Endothelial cell of umbilical vein (primary cell): ENCODE results near the gene THSD4.
A peak's percentile ranks its signal among the peaks of the same experiment; 100 is the strongest.

Experiments used
- EZH2 ChIP-seq: IDR thresholded peaks from 2 replicates; pipeline ENCODE4 v1.6.1; 2012; ENCODE audit warnings: borderline replicate concordance, low read depth, mild to moderate bottlenecking, moderate library complexity, low read length, inconsistent platforms; ENCODE audit not compliant: severe bottlenecking
- FOS ChIP-seq: IDR thresholded peaks from 2 replicates; pipeline ENCODE4 v1.6.1; 2011; ENCODE audit warnings: mild to moderate bottlenecking, low read length, moderate library complexity, borderline replicate concordance; ENCODE audit not compliant: insufficient read depth
- JUN ChIP-seq: IDR thresholded peaks from 2 replicates; pipeline ENCODE4 v1.6.1; 2011; ENCODE audit warnings: borderline replicate concordance, low read depth; ENCODE audit not compliant: insufficient read length, insufficient read depth
- MYC ChIP-seq: IDR thresholded peaks from one replicate; pipeline ENCODE4 v1.6.1; 2011; ENCODE audit warnings: mild to moderate bottlenecking, low read depth, low read length
- POLR2A ChIP-seq: IDR thresholded peaks from 2 replicates; pipeline ENCODE4 v1.6.1; 2012; ENCODE audit warnings: low read depth, mild to moderate bottlenecking, control low read depth, low read length
- POLR2AphosphoS5 ChIP-seq: IDR thresholded peaks from 2 replicates; pipeline ENCODE4 v1.6.1; 2012; ENCODE audit warnings: low read depth, mild to moderate bottlenecking, control low read depth, low read length, moderate library complexity; ENCODE audit not compliant: insufficient read depth
- TF ChIP-seq, protein P1 (sequence below), 2 donors: IDR thresholded peaks; 1 replicate in 1 of 2; 2 replicates in 1 of 2; pipeline ENCODE4 v1.5.1; 2011; ENCODE audit warnings: low read length in 2 of 2, mild to moderate bottlenecking in 2 of 2, moderate library complexity in 2 of 2, control low read depth in 1 of 2, inconsistent platforms in 1 of 2, low read depth in 1 of 2; ENCODE audit not compliant: insufficient read depth in 1 of 2; ENCODE audit errors: extremely low read depth in 1 of 2
- TF ChIP-seq, protein P2 (sequence below): IDR thresholded peaks from 2 replicates; pipeline ENCODE4 v1.6.1; 2011; ENCODE audit not compliant: insufficient read depth, insufficient read length

DNA sequence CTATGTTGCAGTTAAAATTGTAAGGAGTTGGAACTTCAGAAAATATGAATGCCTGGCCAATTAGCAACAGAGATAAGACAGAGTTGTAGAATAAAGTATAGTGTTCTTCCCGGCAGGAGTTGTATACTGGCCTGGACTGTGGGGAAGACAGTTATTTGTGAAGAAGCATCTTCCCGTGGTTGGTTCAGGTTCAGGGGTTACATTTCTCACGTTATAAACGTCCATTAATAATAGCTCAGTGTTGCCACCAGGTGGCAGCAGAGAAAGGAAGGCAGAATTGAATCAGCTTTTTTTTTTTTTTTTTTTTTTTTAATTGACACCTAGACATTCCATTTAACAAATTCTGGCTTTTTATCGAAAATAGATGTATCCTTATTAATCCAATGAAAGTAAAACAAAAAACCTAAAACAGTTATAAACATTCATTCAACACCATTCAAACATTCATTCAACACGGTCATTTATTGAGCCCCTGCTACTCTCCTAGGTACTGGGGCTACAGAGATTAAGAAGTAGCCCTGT, 628.7 kb downstream of the THSD4 start:
- TF ChIP-seq, protein P1, sequence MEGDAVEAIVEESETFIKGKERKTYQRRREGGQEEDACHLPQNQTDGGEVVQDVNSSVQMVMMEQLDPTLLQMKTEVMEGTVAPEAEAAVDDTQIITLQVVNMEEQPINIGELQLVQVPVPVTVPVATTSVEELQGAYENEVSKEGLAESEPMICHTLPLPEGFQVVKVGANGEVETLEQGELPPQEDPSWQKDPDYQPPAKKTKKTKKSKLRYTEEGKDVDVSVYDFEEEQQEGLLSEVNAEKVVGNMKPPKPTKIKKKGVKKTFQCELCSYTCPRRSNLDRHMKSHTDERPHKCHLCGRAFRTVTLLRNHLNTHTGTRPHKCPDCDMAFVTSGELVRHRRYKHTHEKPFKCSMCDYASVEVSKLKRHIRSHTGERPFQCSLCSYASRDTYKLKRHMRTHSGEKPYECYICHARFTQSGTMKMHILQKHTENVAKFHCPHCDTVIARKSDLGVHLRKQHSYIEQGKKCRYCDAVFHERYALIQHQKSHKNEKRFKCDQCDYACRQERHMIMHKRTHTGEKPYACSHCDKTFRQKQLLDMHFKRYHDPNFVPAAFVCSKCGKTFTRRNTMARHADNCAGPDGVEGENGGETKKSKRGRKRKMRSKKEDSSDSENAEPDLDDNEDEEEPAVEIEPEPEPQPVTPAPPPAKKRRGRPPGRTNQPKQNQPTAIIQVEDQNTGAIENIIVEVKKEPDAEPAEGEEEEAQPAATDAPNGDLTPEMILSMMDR (IDR thresholded peaks at IDR 0.05; ENCODE audit: extremely low read depth in 1 of 2, insufficient read depth in 1 of 2, low read depth in 1 of 2, low read length in 2 of 2), result peak; percentile 55 to 59
- TF ChIP-seq EZH2 (no peak), JUN (no peak), POLR2A (no peak), POLR2AphosphoS5 (no peak), MYC (no peak), FOS (no peak)
- TF ChIP-seq, protein P2, sequence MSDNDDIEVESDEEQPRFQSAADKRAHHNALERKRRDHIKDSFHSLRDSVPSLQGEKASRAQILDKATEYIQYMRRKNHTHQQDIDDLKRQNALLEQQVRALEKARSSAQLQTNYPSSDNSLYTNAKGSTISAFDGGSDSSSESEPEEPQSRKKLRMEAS, result no peak
